DOHH2 (cell line): ENCODE measurements around the gene PIK3CA.

ENCODE experiments used
- H3F3A ChIP-seq: fragments of 200-600 bp; sonication (generic), shearing (Covaris generic); 2 replicates; pipeline ENCODE4 v1.6.0; 2016; ENCODE audit warnings: antibody characterized with exemption, mild to moderate bottlenecking; ENCODE audit not compliant: control insufficient read depth, insufficient read depth
- H3K27ac ChIP-seq: fragments of 200-600 bp; sonication (generic); 2 replicates; pipeline ENCODE4 v1.5.1; 2014; ENCODE audit warnings: low read depth, mild to moderate bottlenecking, low read length, moderate library complexity
- H3K27me3 ChIP-seq: fragments of 200-600 bp; sonication (generic); 2 replicates; pipeline ENCODE4 v1.6.1; 2014; ENCODE audit warnings: mild to moderate bottlenecking, low read length, mixed read lengths; ENCODE audit not compliant: control insufficient read depth
- H3K36me3 ChIP-seq: fragments of 200-600 bp; sonication (generic); 2 replicates; pipeline ENCODE4 v1.6.1; 2014; ENCODE audit warnings: mild to moderate bottlenecking, low read length, moderate library complexity, mixed read lengths; ENCODE audit not compliant: control insufficient read depth
- H3K4me1 ChIP-seq: fragments of 200-600 bp; sonication (generic); 2 replicates; pipeline ENCODE4 v1.6.1; 2014; ENCODE audit warnings: mild to moderate bottlenecking, low read length, mixed read lengths; ENCODE audit not compliant: control insufficient read depth
- H3K4me2 ChIP-seq: fragments of 200-600 bp; sonication (generic); 2 replicates; pipeline ENCODE4 v1.6.0; 2014; ENCODE audit warnings: mild to moderate bottlenecking, low read length, moderate library complexity
- H3K4me3 ChIP-seq: fragments of 200-600 bp; sonication (generic); 2 replicates; pipeline ENCODE4 v1.5.1; 2014; ENCODE audit warnings: mild to moderate bottlenecking, low read length, mixed read lengths
- H3K79me2 ChIP-seq: fragments of 200-600 bp; sonication (generic); 2 replicates; pipeline ENCODE4 v1.6.1; 2014; ENCODE audit warnings: mild to moderate bottlenecking, low read length, mixed read lengths; ENCODE audit not compliant: control insufficient read depth
- H3K9me2 ChIP-seq: fragments of 200-600 bp; sonication (generic); replicated peaks from 2 replicates; pipeline ENCODE4 v1.6.1; 2014; ENCODE audit warnings: mild to moderate bottlenecking, low read length, mixed read lengths; ENCODE audit not compliant: control insufficient read depth
- H3K9me3 ChIP-seq: fragments of 200-600 bp; sonication (generic); 2 replicates; pipeline ENCODE4 v1.6.1; 2014; ENCODE audit warnings: antibody characterized with exemption, low read length, mixed read lengths; ENCODE audit not compliant: control insufficient read depth, insufficient read depth
- H4K20me1 ChIP-seq: fragments of 200-600 bp; sonication (generic); 2 replicates; pipeline ENCODE4 v1.6.0; 2014; ENCODE audit warnings: low read depth, mild to moderate bottlenecking, antibody characterized with exemption, low read length, moderate library complexity; ENCODE audit not compliant: control insufficient read depth, insufficient read depth
- CTCF ChIP-seq: fragments of 200-600 bp; sonication (generic); IDR thresholded peaks from one replicate; pipeline ENCODE4 v1.5.1; 2014; ENCODE audit warnings: antibody characterized with exemption, mild to moderate bottlenecking, low read depth, low read length; ENCODE audit not compliant: poor library complexity, severe bottlenecking
- EZH2phosphoT487 ChIP-seq: fragments of 200-600 bp; sonication (generic); IDR thresholded peaks from 2 replicates; pipeline ENCODE4 v1.6.1; 2017; ENCODE audit warnings: borderline replicate concordance, mild to moderate bottlenecking, antibody characterized with exemption, low read length, moderate library complexity, mixed read lengths

The PIK3CA gene

GRCh38 chr3:179164857-179165256 lies 16.7 kb downstream of the PIK3CA start:
- H3K9me2 ChIP-seq, result no peaks in the 10 kb centered on the region
- H3K4me2 ChIP-seq, result no peak overlapping the region
- no peaks in the 10 kb centered on the region for H4K20me1 ChIP-seq
- TF ChIP-seq CTCF (no peak), EZH2phosphoT487 (no peak)
- peaks cover 82% of the 10 kb centered on the region for H3K79me2 ChIP-seq
- H3K4me3 ChIP-seq, result no peak overlapping the region
- no peaks in the 10 kb centered on the region for H3K36me3 ChIP-seq
- peaks cover 18% of the 10 kb centered on the region for H3K4me1 ChIP-seq
- no peaks in the 10 kb centered on the region for H3K9me3 ChIP-seq
- no peak overlapping the region for H3K27ac ChIP-seq
- H3K27me3 ChIP-seq, result no peaks in the 10 kb centered on the region
- no peaks in the 10 kb centered on the region for H3F3A ChIP-seq

- H3K27me3 ChIP-seq, result no peaks in the 10 kb centered on the region
- TF ChIP-seq EZH2phosphoT487 (no peak), CTCF (no peak)
- no peak overlapping the region for H3K27ac ChIP-seq
- peak overlapping the region; percentile 18; the same call in 1 of the 2 replicates for H3K4me2 ChIP-seq
- no peaks in the 10 kb centered on the region for H4K20me1 ChIP-seq
- no peaks in the 10 kb centered on the region for H3F3A ChIP-seq
- H3K9me2 ChIP-seq, result no peaks in the 10 kb centered on the region
- H3K79me2 ChIP-seq, result peaks cover 72% of the 10 kb centered on the region
- no peaks in the 10 kb centered on the region for H3K9me3 ChIP-seq
- H3K4me3 ChIP-seq, result no peak overlapping the region
- H3K4me1 ChIP-seq, result peaks cover 18% of the 10 kb centered on the region
- no peaks in the 10 kb centered on the region for H3K36me3 ChIP-seq
Observed at GRCh38 chr3:179166561-179167201, 18.5 kb downstream of the PIK3CA start.

GRCh38 chr3:179168918-179169317 lies 20.8 kb downstream of the PIK3CA start:
- Histone ChIP-seq H3F3A (no peaks in the 10 kb centered on the region), H3K4me3 (no peak overlapping the region), H3K9me2 (no peaks in the 10 kb centered on the region), H3K4me1 (peaks cover 9% of the 10 kb centered on the region), H3K4me2 (no peak overlapping the region), H3K79me2 (peaks cover 59% of the 10 kb centered on the region), H3K36me3 (no peaks in the 10 kb centered on the region), H3K27me3 (no peaks in the 10 kb centered on the region), H3K9me3 (no peaks in the 10 kb centered on the region), H4K20me1 (no peaks in the 10 kb centered on the region), H3K27ac (no peak overlapping the region)
- no peak for TF ChIP-seq CTCF
- no peak for TF ChIP-seq EZH2phosphoT487
